Measurements from ENCODE around the gene LMF1.

DNA sequence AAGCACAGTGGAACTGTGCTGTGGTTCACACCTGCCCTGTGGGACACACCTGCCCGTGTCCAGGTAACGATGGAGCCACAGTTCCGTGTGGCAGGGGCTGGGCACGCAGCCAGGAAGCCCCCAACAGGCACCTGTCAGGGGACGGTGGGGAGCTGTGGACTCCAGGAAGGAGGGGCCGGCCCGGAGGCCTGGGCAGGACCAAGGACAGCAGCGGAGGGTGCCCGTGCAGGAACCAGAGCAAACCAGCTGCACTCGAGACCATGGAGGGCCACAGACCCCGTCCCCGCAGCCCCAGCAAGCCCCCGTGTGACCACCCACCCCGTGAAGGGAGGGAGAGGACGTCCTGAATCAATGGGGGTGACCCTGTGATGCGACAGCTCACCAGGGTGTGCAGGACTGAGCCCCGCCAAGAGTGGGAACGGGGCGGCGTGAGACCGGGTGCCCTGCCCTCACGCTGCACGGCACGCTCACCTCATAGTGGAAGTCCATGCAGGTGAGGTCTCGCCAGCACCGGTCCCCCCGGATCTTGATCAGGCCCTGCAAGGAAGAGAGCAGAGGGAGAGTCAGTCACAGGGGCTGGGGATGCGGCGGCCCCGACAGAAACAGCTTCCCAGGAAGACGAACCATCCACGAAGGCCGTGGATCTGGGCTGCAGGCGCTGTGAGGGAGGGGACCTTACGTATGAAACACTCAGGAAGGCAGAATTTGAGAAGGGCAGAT is 78.1 kb downstream of the LMF1 start:
- TF ChIP-seq, protein P1, sequence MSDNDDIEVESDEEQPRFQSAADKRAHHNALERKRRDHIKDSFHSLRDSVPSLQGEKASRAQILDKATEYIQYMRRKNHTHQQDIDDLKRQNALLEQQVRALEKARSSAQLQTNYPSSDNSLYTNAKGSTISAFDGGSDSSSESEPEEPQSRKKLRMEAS (IDR thresholded peaks at IDR 0.05), result no peak
- TF ChIP-seq CEBPB (IDR thresholded peaks at IDR 0.05; ENCODE audit: low read depth, low read length) (no peak), ASH2L (IDR thresholded peaks at IDR 0.05; ENCODE audit: low read length) (no peak), ZNF274 (IDR thresholded peaks at IDR 0.05; ENCODE audit: borderline replicate concordance, extremely low read depth, low read length) (no peak), KDM1A (IDR thresholded peaks at IDR 0.05; ENCODE audit: borderline replicate concordance, low read length) (no peak), EP300 (IDR thresholded peaks at IDR 0.05; ENCODE audit: borderline replicate concordance in 1 of 2, low read depth in 2 of 2, low read length in 2 of 2) (no peak), CBX5 (IDR thresholded peaks at IDR 0.05; ENCODE audit: low read depth, low read length) (no peak)
- TF ChIP-seq, protein P2, sequence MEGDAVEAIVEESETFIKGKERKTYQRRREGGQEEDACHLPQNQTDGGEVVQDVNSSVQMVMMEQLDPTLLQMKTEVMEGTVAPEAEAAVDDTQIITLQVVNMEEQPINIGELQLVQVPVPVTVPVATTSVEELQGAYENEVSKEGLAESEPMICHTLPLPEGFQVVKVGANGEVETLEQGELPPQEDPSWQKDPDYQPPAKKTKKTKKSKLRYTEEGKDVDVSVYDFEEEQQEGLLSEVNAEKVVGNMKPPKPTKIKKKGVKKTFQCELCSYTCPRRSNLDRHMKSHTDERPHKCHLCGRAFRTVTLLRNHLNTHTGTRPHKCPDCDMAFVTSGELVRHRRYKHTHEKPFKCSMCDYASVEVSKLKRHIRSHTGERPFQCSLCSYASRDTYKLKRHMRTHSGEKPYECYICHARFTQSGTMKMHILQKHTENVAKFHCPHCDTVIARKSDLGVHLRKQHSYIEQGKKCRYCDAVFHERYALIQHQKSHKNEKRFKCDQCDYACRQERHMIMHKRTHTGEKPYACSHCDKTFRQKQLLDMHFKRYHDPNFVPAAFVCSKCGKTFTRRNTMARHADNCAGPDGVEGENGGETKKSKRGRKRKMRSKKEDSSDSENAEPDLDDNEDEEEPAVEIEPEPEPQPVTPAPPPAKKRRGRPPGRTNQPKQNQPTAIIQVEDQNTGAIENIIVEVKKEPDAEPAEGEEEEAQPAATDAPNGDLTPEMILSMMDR (IDR thresholded peaks at IDR 0.05; ENCODE audit: control extremely low read depth in 1 of 3, insufficient read depth in 1 of 3, low read depth in 1 of 3, low read length in 3 of 3), result no peak
- TF ChIP-seq, protein P3, sequence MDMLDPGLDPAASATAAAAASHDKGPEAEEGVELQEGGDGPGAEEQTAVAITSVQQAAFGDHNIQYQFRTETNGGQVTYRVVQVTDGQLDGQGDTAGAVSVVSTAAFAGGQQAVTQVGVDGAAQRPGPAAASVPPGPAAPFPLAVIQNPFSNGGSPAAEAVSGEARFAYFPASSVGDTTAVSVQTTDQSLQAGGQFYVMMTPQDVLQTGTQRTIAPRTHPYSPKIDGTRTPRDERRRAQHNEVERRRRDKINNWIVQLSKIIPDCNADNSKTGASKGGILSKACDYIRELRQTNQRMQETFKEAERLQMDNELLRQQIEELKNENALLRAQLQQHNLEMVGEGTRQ (IDR thresholded peaks at IDR 0.05; ENCODE audit: low read length), result no peak

All from H1 (cell line).